ENCODE data around the gene ZNF669.

DNA sequence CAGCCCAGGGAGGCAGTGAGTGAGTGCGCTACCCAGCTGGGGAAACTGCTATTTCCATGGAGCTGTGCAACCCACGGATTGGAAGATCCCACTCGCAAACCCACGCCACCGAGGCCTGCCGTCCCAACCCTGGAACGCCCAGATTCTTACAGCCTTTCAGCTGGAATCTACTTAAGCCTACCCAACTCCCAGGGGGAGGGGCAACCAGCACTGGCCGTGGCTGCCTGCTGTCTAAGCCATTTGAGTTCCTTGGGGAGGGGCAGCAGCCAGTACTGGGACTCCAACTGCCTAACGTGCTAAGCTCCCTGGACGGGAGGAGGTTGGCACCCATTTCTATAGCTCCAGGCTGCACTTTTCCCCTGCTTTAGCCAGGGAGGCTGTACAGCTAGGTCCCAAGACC lies 27.1 kb upstream of the ZNF669 start:
- TF ChIP-seq, protein P1, sequence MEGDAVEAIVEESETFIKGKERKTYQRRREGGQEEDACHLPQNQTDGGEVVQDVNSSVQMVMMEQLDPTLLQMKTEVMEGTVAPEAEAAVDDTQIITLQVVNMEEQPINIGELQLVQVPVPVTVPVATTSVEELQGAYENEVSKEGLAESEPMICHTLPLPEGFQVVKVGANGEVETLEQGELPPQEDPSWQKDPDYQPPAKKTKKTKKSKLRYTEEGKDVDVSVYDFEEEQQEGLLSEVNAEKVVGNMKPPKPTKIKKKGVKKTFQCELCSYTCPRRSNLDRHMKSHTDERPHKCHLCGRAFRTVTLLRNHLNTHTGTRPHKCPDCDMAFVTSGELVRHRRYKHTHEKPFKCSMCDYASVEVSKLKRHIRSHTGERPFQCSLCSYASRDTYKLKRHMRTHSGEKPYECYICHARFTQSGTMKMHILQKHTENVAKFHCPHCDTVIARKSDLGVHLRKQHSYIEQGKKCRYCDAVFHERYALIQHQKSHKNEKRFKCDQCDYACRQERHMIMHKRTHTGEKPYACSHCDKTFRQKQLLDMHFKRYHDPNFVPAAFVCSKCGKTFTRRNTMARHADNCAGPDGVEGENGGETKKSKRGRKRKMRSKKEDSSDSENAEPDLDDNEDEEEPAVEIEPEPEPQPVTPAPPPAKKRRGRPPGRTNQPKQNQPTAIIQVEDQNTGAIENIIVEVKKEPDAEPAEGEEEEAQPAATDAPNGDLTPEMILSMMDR (conservative IDR thresholded peaks at IDR 0.05), result no peak
- no peak for TF ChIP-seq EZH2 (IDR thresholded peaks at IDR 0.05; ENCODE audit: low read depth)
